GM12874 (cell line): ENCODE data around the gene GPR15LG.

ENCODE experiments used
- CTCF ChIP-seq: IDR thresholded peaks from 2 replicates; pipeline ENCODE4 v1.5.1; 2011; ENCODE audit warnings: low read depth, mild to moderate bottlenecking, control low read depth, low read length, moderate library complexity; ENCODE audit not compliant: insufficient read depth

GPR15LG gene

GRCh38 chr10:84230359-84230758 is 56.8 kb downstream of the GPR15LG start:
- no peak for TF ChIP-seq CTCF

- TF ChIP-seq CTCF, result no peak
Observed at GRCh38 chr10:84232376-84232775, 58.8 kb downstream of the GPR15LG start.

GRCh38 chr10:84233940-84234339 is 60.3 kb downstream of the GPR15LG start:
- no peak for TF ChIP-seq CTCF

GRCh38 chr10:84234479-84234878 is 60.9 kb downstream of the GPR15LG start:
- no peak for TF ChIP-seq CTCF
